ENCODE measurements around the gene ABCA7. TPM values are rescaled to one million over a fixed set of nuclear protein-coding genes. Genes with fewer than 3 reads are reported as not detected.

Gene ABCA7
- total and polyA plus RNA-seq, 2 of the 13 experiments (the other 11 are each of a cell fraction or from before 2014, with no cell fraction given), result 4.4 to 32.4 TPM

DNA sequence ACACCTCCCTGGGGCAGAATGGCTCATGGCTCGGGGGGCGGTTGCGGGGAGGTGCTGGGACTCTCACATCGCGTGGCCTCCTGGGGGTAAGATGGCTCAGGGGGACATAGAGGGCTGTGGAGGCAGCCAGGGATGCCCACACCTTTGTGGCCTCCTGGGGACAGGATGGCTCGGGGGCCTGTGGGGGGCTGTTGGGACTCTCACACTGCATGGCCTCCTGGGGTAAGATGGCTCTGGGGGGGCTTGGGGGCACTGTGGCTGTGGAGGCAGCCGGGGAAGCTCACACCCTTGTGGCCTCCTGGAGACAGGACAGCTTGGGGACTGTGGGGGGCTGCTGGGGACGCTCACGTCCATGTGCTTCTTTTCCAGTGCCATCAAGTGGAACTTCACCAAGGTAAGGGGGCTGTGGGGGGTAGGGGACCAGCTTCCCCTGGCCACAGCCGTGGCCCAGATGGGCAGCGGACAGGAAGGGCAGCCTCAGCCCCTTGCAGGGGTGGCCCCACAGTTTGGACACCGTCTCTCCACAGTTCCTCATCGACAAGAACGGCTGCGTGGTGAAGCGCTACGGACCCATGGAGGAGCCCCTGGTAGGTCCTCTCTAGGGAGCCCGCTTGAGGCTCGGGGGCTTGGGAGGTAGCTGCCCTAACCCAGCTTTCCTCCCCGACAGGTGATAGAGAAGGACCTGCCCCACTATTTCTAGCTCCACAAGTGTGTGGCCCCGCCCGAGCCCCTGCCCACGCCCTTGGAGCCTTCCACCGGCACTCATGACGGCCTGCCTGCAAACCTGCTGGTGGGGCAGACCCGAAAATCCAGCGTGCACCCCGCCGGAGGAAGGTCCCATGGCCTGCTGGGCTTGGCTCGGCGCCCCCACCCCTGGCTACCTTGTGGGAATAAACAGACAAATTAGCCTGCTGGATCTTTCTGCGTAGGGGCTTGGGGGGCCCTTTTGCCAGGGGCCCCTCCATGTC is 66.2 kb downstream of the ABCA7 start (continued):
- TF ChIP-seq ZNF788 (CRISPR knock-in tag; IDR thresholded peaks at IDR 0.05; ENCODE audit: borderline replicate concordance) (no peak), FOXP1 (IDR thresholded peaks at IDR 0.05) (no peak), FOXP1 (CRISPR knock-in tag; IDR thresholded peaks at IDR 0.05) (no peak), KMT2A (CRISPR knock-in tag; IDR thresholded peaks at IDR 0.05) (no peak), SNAPC2 (CRISPR knock-in tag; IDR thresholded peaks at IDR 0.05) (no peak), TMF1 (CRISPR knock-in tag; IDR thresholded peaks at IDR 0.05; ENCODE audit: low read depth) (0 out of 2 replicates have a peak, but pooled peaks have one; percentile 27), TRIM24 (CRISPR knock-in tag; IDR thresholded peaks at IDR 0.05) (no peak), SCMH1 (CRISPR knock-in tag; IDR thresholded peaks at IDR 0.05; ENCODE audit: borderline replicate concordance) (no peak), POLR2A (IDR thresholded peaks at IDR 0.05; ENCODE audit: insufficient read depth in 1 of 2, low read depth in 2 of 2, low read length in 2 of 2) (peak; percentile 21 to 51; a peak in 2 of 4 replicates), POLR2G (IDR thresholded peaks at IDR 0.05; ENCODE audit: low read depth, low read length) (0 out of 2 replicates have a peak, but pooled peaks have one; percentile 28), KLF12 (CRISPR knock-in tag; IDR thresholded peaks at IDR 0.05; ENCODE audit: borderline replicate concordance) (no peak), ZNF790 (CRISPR knock-in tag; IDR thresholded peaks at IDR 0.05; ENCODE audit: borderline replicate concordance) (no peak), ZNF777 (CRISPR knock-in tag; IDR thresholded peaks at IDR 0.05) (no peak)
- TF ChIP-seq, protein P1, sequence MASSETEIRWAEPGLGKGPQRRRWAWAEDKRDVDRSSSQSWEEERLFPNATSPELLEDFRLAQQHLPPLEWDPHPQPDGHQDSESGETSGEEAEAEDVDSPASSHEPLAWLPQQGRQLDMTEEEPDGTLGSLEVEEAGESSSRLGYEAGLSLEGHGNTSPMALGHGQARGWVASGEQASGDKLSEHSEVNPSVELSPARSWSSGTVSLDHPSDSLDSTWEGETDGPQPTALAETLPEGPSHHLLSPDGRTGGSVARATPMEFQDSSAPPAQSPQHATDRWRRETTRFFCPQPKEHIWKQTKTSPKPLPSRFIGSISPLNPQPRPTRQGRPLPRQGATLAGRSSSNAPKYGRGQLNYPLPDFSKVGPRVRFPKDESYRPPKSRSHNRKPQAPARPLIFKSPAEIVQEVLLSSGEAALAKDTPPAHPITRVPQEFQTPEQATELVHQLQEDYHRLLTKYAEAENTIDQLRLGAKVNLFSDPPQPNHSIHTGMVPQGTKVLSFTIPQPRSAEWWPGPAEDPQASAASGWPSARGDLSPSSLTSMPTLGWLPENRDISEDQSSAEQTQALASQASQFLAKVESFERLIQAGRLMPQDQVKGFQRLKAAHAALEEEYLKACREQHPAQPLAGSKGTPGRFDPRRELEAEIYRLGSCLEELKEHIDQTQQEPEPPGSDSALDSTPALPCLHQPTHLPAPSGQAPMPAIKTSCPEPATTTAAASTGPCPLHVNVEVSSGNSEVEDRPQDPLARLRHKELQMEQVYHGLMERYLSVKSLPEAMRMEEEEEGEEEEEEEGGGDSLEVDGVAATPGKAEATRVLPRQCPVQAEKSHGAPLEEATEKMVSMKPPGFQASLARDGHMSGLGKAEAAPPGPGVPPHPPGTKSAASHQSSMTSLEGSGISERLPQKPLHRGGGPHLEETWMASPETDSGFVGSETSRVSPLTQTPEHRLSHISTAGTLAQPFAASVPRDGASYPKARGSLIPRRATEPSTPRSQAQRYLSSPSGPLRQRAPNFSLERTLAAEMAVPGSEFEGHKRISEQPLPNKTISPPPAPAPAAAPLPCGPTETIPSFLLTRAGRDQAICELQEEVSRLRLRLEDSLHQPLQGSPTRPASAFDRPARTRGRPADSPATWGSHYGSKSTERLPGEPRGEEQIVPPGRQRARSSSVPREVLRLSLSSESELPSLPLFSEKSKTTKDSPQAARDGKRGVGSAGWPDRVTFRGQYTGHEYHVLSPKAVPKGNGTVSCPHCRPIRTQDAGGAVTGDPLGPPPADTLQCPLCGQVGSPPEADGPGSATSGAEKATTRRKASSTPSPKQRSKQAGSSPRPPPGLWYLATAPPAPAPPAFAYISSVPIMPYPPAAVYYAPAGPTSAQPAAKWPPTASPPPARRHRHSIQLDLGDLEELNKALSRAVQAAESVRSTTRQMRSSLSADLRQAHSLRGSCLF (CRISPR knock-in tag; IDR thresholded peaks at IDR 0.05; ENCODE audit: borderline replicate concordance), result no peak
- TF ChIP-seq, protein P2, sequence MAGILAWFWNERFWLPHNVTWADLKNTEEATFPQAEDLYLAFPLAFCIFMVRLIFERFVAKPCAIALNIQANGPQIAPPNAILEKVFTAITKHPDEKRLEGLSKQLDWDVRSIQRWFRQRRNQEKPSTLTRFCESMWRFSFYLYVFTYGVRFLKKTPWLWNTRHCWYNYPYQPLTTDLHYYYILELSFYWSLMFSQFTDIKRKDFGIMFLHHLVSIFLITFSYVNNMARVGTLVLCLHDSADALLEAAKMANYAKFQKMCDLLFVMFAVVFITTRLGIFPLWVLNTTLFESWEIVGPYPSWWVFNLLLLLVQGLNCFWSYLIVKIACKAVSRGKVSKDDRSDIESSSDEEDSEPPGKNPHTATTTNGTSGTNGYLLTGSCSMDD (CRISPR knock-in tag; IDR thresholded peaks at IDR 0.05), result no peak
- TF ChIP-seq, protein P3, sequence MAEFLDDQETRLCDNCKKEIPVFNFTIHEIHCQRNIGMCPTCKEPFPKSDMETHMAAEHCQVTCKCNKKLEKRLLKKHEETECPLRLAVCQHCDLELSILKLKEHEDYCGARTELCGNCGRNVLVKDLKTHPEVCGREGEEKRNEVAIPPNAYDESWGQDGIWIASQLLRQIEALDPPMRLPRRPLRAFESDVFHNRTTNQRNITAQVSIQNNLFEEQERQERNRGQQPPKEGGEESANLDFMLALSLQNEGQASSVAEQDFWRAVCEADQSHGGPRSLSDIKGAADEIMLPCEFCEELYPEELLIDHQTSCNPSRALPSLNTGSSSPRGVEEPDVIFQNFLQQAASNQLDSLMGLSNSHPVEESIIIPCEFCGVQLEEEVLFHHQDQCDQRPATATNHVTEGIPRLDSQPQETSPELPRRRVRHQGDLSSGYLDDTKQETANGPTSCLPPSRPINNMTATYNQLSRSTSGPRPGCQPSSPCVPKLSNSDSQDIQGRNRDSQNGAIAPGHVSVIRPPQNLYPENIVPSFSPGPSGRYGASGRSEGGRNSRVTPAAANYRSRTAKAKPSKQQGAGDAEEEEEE (CRISPR knock-in tag; IDR thresholded peaks at IDR 0.05; ENCODE audit: borderline replicate concordance), result no peak
- TF ChIP-seq, protein P4, sequence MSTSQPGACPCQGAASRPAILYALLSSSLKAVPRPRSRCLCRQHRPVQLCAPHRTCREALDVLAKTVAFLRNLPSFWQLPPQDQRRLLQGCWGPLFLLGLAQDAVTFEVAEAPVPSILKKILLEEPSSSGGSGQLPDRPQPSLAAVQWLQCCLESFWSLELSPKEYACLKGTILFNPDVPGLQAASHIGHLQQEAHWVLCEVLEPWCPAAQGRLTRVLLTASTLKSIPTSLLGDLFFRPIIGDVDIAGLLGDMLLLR (CRISPR knock-in tag; IDR thresholded peaks at IDR 0.05), result 0 out of 2 replicates have a peak, but pooled peaks have one; percentile 20

Data from HepG2 (cell line).